HepG2 (cell line): ENCODE results near the gene RALB. TPM values are rescaled to one million over a fixed set of nuclear protein-coding genes. Genes with fewer than 3 reads are reported as not detected.

Experiments used
- AHR ChIP-seq: IDR thresholded peaks from 2 replicates; pipeline ENCODE4 v1.6.1; 2018; ENCODE audit warnings: missing genetic modification reagents, missing compliant biosample characterization
- FOXK1 ChIP-seq: sonication (generic); formaldehyde crosslinking; IDR thresholded peaks from 2 replicates; pipeline ENCODE4 v1.4.0; 2020; ENCODE audit warnings: low read depth, missing genetic modification reagents, borderline replicate concordance
- FOXP4 ChIP-seq: sonication (generic); formaldehyde crosslinking; IDR thresholded peaks from 2 replicates; pipeline ENCODE4 v1.4.0; 2020; ENCODE audit warnings: missing genetic modification reagents
- GATAD2A ChIP-seq: IDR thresholded peaks from 2 replicates; pipeline ENCODE4 v1.6.1; 2016
- KAT7 ChIP-seq: IDR thresholded peaks from 2 replicates; pipeline ENCODE4 v1.6.1; 2018; ENCODE audit warnings: borderline replicate concordance, missing compliant biosample characterization
- KDM2A ChIP-seq: sonication (generic); formaldehyde crosslinking; IDR thresholded peaks from 2 replicates; pipeline ENCODE4 v1.4.0; 2020; ENCODE audit warnings: low read depth, missing genetic modification reagents, borderline replicate concordance
- MAFF ChIP-seq: IDR thresholded peaks from 2 replicates; pipeline ENCODE4 v1.6.1; 2011; ENCODE audit warnings: low read depth, low read length, improper control_type of control experiment
- NR2F6 ChIP-seq, 2 experiments: IDR thresholded peaks; 2 replicates each; pipeline ENCODE4 v1.6.1; 2016; ENCODE audit warnings: antibody characterized with exemption in 1 of 2, mild to moderate bottlenecking in 1 of 2
- PCBP1 ChIP-seq: fragments of 200-400 bp; formaldehyde crosslinking; IDR thresholded peaks from 2 replicates; pipeline ENCODE4 v1.6.1; 2017; ENCODE audit warnings: mild to moderate bottlenecking, low read depth, low read length, borderline replicate concordance
- POLR2A ChIP-seq, 2 experiments: IDR thresholded peaks; 2 replicates each; pipeline ENCODE4 v1.6.1; 2011; ENCODE audit warnings: low read depth in 2 of 2, low read length in 2 of 2, mild to moderate bottlenecking in 1 of 2, moderate library complexity in 1 of 2; ENCODE audit not compliant: insufficient read depth in 1 of 2
- SRSF9 ChIP-seq: fragments of 200-400 bp; formaldehyde crosslinking; IDR thresholded peaks from 2 replicates; pipeline ENCODE4 v1.6.1; 2018; ENCODE audit warnings: borderline replicate concordance, mild to moderate bottlenecking, low read depth, low read length; ENCODE audit not compliant: insufficient read depth, poor library complexity, severe bottlenecking
- STAT6 ChIP-seq: sonication (generic); formaldehyde crosslinking; IDR thresholded peaks from 2 replicates; pipeline ENCODE4 v1.4.0; 2020; ENCODE audit warnings: missing genetic modification reagents, mild to moderate bottlenecking, borderline replicate concordance
- TRIM22 ChIP-seq: fragments of 450-650 bp; IDR thresholded peaks from 2 replicates; pipeline ENCODE4 v1.6.1; 2017
- YY1 ChIP-seq: IDR thresholded peaks from 2 replicates; pipeline ENCODE4 v1.6.1; 2011; ENCODE audit warnings: low read length, low read depth, moderate library complexity, mild to moderate bottlenecking; ENCODE audit not compliant: insufficient read depth, insufficient replicate concordance
- ZNF282 ChIP-seq: fragments of 450-650 bp; IDR thresholded peaks from 2 replicates; pipeline ENCODE4 v1.6.1; 2018; ENCODE audit not compliant: partially characterized antibody
- ZNF468 ChIP-seq: sonication (generic); formaldehyde crosslinking; IDR thresholded peaks from 2 replicates; pipeline ENCODE4 v1.8.0; 2022; ENCODE audit warnings: mild to moderate bottlenecking, moderate library complexity, missing genetic modification reagents
- ZNF580 ChIP-seq: IDR thresholded peaks from 2 replicates; pipeline ENCODE4 v1.6.1; 2016; ENCODE audit warnings: low read depth, borderline replicate concordance
- ZNF687 ChIP-seq: sonication (generic); formaldehyde crosslinking; IDR thresholded peaks from 2 replicates; pipeline ENCODE4 v1.5.1; 2020; ENCODE audit warnings: mild to moderate bottlenecking, missing genetic modification reagents, moderate library complexity
- polyA plus RNA-seq, 8 experiments: library from polyadenylated mRNA; depleted of rRNA in 3 of 8; stranded (reverse) in 7 of 8; unstranded in 1 of 8; fragments of >200 nt; fragmentation: Illumina TruSeq in 4 of 8; extraction: Trizol in 4 of 8; gene quantifications; 2 replicates each; pipeline versions ENCODE4 v1.2.1 to v1.2.3, GENCODE V29; 2011 to 2016; ENCODE audit warnings: low read depth in 4 of 8, missing spikeins in 1 of 8, mixed read lengths in 1 of 8; ENCODE audit not compliant: insufficient read depth in 1 of 8
- total RNA-seq, 5 experiments: library from RNA; depleted of rRNA; stranded (reverse); fragments of >200 nt; fragmentation: Illumina TruSeq; extraction: Trizol; gene quantifications; 2 replicates each; pipeline ENCODE4 v1.2.3, GENCODE V29; 2016; ENCODE audit warnings: low read depth in 1 of 5

RALB gene
- total and polyA plus RNA-seq, 2 of the 13 experiments (the other 11 are each of a cell fraction or from before 2014, with no cell fraction given), result 37.8 to 43.2 TPM

GRCh38 chr2:120238728-120239487 is 13.7 kb upstream of the RALB start (continued):
- TF ChIP-seq STAT6 (CRISPR knock-in tag), result no peak
- peak; percentile 83 for TF ChIP-seq ZNF687 (CRISPR knock-in tag)
- peak; percentile 20; the same call in 1 of the 2 replicates for TF ChIP-seq FOXK1 (CRISPR knock-in tag)
- TF ChIP-seq TRIM22, result no peak
- TF ChIP-seq POLR2A (IDR thresholded peaks at IDR 0.05; ENCODE audit: insufficient read depth in 1 of 2, low read depth in 2 of 2, low read length in 2 of 2), result peak in 1 of 2 experiments; percentile 36; a peak in 1 of 4 replicates
- TF ChIP-seq ZNF282, result no peak
- peak; percentile 34; the same call in 1 of the 2 replicates for TF ChIP-seq ZNF580 (CRISPR knock-in tag)
- TF ChIP-seq FOXP4 (CRISPR knock-in tag), result peak; percentile 29; the same call in 1 of the 2 replicates
- TF ChIP-seq NR2F6 (IDR thresholded peaks at IDR 0.05), result no peak
- peak; percentile 55; the same call in 1 of the 2 replicates for TF ChIP-seq NR2F6 (CRISPR knock-in tag; IDR thresholded peaks at IDR 0.05)
- peak; percentile 70; the same call in 1 of the 2 replicates for TF ChIP-seq GATAD2A (CRISPR knock-in tag)
- TF ChIP-seq AHR, result no peak
- TF ChIP-seq KDM2A (CRISPR knock-in tag), result peak; percentile 67; the same call in 1 of the 2 replicates
- TF ChIP-seq YY1, result no peak
- 0 out of 2 replicates have a peak, but pooled peaks have one; percentile 48 for TF ChIP-seq KAT7
- TF ChIP-seq ZNF468 (CRISPR knock-in tag), result no peak
- TF ChIP-seq PCBP1, result peak; percentile 78; the same call in 1 of the 2 replicates
- TF ChIP-seq MAFF, result no peak
- no peak for TF ChIP-seq SRSF9
